ENCODE results near the gene PPCDC.

PPCDC gene

DNA sequence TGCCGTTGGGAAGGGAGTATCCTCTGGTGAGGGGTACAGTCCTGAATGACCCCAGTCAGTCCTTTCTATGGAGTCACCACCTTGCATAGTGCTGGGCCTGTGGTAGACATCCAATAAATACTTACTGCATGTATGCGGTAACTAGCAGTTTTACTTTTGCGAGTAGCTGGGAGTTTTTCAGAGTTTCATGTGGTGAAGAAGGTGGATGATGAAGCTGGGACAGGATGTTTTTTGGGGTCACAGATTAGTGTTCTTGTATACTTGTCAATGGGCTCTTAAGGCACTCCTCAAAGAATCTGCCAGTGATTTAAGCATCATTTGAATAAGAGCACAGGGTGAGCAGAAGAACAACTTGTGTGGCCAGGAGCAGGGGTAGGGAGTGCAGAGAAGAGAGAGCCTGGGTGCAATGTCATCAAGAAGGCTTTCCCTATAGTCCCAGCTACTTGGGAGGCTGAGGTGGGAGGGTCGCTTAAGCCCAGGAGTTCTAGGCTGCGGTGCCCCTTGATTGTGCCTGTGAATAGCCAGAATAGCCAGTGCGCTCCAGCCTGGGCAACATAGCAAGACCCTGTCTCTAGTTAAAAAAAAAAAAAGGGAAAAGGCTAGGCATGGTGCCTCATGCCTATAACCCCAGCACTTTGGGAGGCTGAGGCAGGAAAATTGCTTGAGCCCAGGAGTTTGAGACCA, 22.1 kb downstream of the PPCDC start:
- no peak for TF ChIP-seq EGR1 (IDR thresholded peaks at IDR 0.05)
- TF ChIP-seq TEAD4 (IDR thresholded peaks at IDR 0.05) = no peak
- TF ChIP-seq CREB1 (IDR thresholded peaks at IDR 0.05; ENCODE audit: low read depth) = no peak

DNA sequence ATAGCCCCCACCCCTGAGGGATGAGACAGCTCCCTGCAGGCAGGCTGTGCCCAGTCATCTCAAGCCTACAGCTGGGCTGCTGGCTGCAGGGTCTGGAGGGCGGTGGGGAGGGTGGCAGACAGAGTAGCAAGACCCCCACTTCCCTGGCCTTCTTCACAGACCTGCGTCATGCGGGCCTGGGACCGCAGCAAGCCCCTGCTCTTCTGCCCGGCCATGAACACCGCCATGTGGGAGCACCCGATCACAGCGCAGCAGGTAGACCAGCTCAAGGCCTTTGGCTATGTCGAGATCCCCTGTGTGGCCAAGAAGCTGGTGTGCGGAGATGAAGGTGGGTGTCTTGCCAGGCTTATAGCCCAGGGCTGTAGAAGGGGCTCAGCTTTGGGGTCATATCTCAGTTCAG, 25.0 kb downstream of the PPCDC start:
- TF ChIP-seq RAD21 (IDR thresholded peaks at IDR 0.05; ENCODE audit: low read depth) = no peak
- no peak for TF ChIP-seq ZBTB7A (IDR thresholded peaks at IDR 0.05; ENCODE audit: low read depth)
- TF ChIP-seq, protein P1, sequence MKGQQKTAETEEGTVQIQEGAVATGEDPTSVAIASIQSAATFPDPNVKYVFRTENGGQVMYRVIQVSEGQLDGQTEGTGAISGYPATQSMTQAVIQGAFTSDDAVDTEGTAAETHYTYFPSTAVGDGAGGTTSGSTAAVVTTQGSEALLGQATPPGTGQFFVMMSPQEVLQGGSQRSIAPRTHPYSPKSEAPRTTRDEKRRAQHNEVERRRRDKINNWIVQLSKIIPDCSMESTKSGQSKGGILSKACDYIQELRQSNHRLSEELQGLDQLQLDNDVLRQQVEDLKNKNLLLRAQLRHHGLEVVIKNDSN (IDR thresholded peaks at IDR 0.05) = no peak
- TF ChIP-seq EGR1 (IDR thresholded peaks at IDR 0.05) = no peak
- TF ChIP-seq YY1 (IDR thresholded peaks at IDR 0.05; ENCODE audit: low read depth) = no peak
- TF ChIP-seq CEBPB (IDR thresholded peaks at IDR 0.05) = no peak
- TF ChIP-seq TCF12 (IDR thresholded peaks at IDR 0.05; ENCODE audit: low read depth) = no peak
- TF ChIP-seq, protein P2, sequence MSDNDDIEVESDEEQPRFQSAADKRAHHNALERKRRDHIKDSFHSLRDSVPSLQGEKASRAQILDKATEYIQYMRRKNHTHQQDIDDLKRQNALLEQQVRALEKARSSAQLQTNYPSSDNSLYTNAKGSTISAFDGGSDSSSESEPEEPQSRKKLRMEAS (IDR thresholded peaks at IDR 0.05) = no peak
- TF ChIP-seq FOXM1 (IDR thresholded peaks at IDR 0.05; ENCODE audit: borderline replicate concordance, low read depth) = no peak
- no peak for TF ChIP-seq EP300 (IDR thresholded peaks at IDR 0.05; ENCODE audit: borderline replicate concordance)
- TF ChIP-seq NFIC (IDR thresholded peaks at IDR 0.05) = no peak
- no peak for TF ChIP-seq CREB1 (IDR thresholded peaks at IDR 0.05; ENCODE audit: low read depth)
- TF ChIP-seq TEAD4 (IDR thresholded peaks at IDR 0.05) = no peak
- TF ChIP-seq TAF1 (IDR thresholded peaks at IDR 0.05; ENCODE audit: low read depth) = no peak
- TF ChIP-seq, protein P3, sequence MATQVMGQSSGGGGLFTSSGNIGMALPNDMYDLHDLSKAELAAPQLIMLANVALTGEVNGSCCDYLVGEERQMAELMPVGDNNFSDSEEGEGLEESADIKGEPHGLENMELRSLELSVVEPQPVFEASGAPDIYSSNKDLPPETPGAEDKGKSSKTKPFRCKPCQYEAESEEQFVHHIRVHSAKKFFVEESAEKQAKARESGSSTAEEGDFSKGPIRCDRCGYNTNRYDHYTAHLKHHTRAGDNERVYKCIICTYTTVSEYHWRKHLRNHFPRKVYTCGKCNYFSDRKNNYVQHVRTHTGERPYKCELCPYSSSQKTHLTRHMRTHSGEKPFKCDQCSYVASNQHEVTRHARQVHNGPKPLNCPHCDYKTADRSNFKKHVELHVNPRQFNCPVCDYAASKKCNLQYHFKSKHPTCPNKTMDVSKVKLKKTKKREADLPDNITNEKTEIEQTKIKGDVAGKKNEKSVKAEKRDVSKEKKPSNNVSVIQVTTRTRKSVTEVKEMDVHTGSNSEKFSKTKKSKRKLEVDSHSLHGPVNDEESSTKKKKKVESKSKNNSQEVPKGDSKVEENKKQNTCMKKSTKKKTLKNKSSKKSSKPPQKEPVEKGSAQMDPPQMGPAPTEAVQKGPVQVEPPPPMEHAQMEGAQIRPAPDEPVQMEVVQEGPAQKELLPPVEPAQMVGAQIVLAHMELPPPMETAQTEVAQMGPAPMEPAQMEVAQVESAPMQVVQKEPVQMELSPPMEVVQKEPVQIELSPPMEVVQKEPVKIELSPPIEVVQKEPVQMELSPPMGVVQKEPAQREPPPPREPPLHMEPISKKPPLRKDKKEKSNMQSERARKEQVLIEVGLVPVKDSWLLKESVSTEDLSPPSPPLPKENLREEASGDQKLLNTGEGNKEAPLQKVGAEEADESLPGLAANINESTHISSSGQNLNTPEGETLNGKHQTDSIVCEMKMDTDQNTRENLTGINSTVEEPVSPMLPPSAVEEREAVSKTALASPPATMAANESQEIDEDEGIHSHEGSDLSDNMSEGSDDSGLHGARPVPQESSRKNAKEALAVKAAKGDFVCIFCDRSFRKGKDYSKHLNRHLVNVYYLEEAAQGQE (IDR thresholded peaks at IDR 0.05; ENCODE audit: low read depth) = no peak

DNA sequence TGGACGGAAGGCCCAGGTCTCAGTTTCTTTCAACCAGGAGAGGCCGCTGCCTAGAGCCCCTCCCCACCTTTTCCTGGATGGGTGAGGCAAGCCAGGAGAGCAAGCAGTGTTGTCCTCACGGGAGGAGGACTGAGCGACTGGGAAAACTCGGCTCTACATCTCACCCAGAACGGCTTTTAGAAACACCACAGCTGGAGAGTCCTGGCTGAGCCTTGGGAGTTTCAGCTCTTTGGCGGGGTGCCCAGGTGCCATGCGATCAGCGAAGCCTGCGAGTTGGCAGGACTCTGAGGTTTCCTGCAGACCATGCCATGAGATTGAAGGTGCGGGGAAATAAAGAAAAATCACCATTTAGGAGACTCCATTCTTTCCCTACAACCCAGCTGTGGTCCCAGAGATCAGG, 26.0 kb downstream of the PPCDC start:
- TF ChIP-seq NFIC (IDR thresholded peaks at IDR 0.05) (peak; percentile 88), EP300 (IDR thresholded peaks at IDR 0.05; ENCODE audit: borderline replicate concordance) (no peak), TEAD4 (IDR thresholded peaks at IDR 0.05) (0 out of 2 replicates have a peak, but pooled peaks have one; percentile 12), TAF1 (IDR thresholded peaks at IDR 0.05; ENCODE audit: low read depth) (no peak), RAD21 (IDR thresholded peaks at IDR 0.05; ENCODE audit: low read depth) (peak; percentile 14; the same call in 1 of the 2 replicates), FOXM1 (IDR thresholded peaks at IDR 0.05; ENCODE audit: borderline replicate concordance, low read depth) (no peak), CREB1 (IDR thresholded peaks at IDR 0.05; ENCODE audit: low read depth) (no peak), ZBTB7A (IDR thresholded peaks at IDR 0.05; ENCODE audit: low read depth) (no peak), CEBPB (IDR thresholded peaks at IDR 0.05) (no peak), YY1 (IDR thresholded peaks at IDR 0.05; ENCODE audit: low read depth) (no peak), TCF12 (IDR thresholded peaks at IDR 0.05; ENCODE audit: low read depth) (peak; percentile 26; the same call in 1 of the 2 replicates), EGR1 (IDR thresholded peaks at IDR 0.05) (no peak)
- TF ChIP-seq, protein P1 (IDR thresholded peaks at IDR 0.05) = no peak
- TF ChIP-seq, protein P3 (IDR thresholded peaks at IDR 0.05; ENCODE audit: low read depth) = no peak
- TF ChIP-seq, protein P2 (IDR thresholded peaks at IDR 0.05) = peak; percentile 78

- TF ChIP-seq YY1 (IDR thresholded peaks at IDR 0.05; ENCODE audit: low read depth) = no peak
Measured at GRCh38 chr15:75050283-75050682, 26.9 kb downstream of the PPCDC start.

GRCh38 chr15:75051191-75051608, 27.8 kb downstream of the PPCDC start:
- no peak for TF ChIP-seq YY1 (IDR thresholded peaks at IDR 0.05; ENCODE audit: low read depth)
- TF ChIP-seq FOXM1 (IDR thresholded peaks at IDR 0.05; ENCODE audit: borderline replicate concordance, low read depth) = no peak
- no peak for TF ChIP-seq NFIC (IDR thresholded peaks at IDR 0.05)
- TF ChIP-seq, protein P1 (IDR thresholded peaks at IDR 0.05) = no peak
- TF ChIP-seq EGR1 (IDR thresholded peaks at IDR 0.05) = no peak
- TF ChIP-seq CEBPB (IDR thresholded peaks at IDR 0.05) = no peak
- TF ChIP-seq TAF1 (IDR thresholded peaks at IDR 0.05; ENCODE audit: low read depth) = no peak
- no peak for TF ChIP-seq ZBTB7A (IDR thresholded peaks at IDR 0.05; ENCODE audit: low read depth)
- no peak for TF ChIP-seq EP300 (IDR thresholded peaks at IDR 0.05; ENCODE audit: borderline replicate concordance)
- no peak for TF ChIP-seq CREB1 (IDR thresholded peaks at IDR 0.05; ENCODE audit: low read depth)
- no peak for TF ChIP-seq TCF12 (IDR thresholded peaks at IDR 0.05; ENCODE audit: low read depth)

Data from Ishikawa (cell line).